Measurements from ENCODE around the gene TRPC1.

GRCh38 chr3:142690613-142691012 is 33.2 kb upstream of the TRPC1 start:
- no peak for TF ChIP-seq POLR2A (IDR thresholded peaks at IDR 0.05)
- no peak for TF ChIP-seq CTCF (IDR thresholded peaks at IDR 0.05)

Measured in esophagus squamous epithelium (tissue), 4 donors.